GM18517 (cell line): Measurements from ENCODE around the gene ENPP1.

Experiments used
- ATAC-seq: cut with Tn5 transposase; IDR thresholded peaks from one replicate; pipeline ENCODE4 v1.9.1; 2021; ENCODE audit warnings: mild to moderate bottlenecking, moderate library complexity; ENCODE audit not compliant: unreplicated experiment

ENPP1 gene

DNA sequence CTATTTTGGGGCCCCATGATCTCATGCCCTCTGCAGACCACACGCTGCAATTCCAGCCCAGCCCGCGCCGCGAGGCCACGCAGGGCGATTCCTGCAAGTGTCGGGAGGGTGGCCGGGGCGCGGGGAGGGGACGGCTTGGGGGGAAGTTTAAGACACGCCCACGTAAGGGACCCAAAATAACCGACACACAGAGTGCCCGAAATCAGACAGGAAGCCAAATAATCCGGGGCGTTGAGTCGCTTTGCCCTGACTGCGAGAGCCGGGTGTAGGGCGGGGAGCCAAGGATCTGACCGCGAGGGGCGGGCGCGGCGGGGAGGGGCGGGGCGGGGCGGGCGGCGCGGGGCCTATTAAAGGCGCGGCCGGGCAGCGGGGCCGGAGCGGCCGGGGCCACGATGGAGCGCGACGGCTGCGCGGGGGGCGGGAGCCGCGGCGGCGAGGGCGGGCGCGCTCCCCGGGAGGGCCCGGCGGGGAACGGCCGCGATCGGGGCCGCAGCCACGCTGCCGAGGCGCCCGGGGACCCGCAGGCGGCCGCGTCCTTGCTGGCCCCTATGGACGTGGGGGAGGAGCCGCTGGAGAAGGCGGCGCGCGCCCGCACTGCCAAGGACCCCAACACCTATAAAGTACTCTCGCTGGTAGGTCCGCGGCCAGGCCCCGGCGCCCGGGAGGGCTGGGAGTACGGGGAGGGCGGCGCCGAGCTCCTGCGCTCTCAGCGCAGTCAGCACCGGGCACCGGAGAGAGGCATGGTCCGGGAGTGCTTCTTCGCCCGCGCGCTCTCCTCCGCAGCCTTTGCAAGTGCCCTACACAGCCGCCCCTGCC is at the start of gene ENPP1:
ENPP1 (plus strand) TSS at position 377 of the 816 bp plus-strand sequence; CDS start at position 393, 16 bp downstream.
- peak; percentile 52 for ATAC-seq

GRCh38 chr6:131758920-131759319 is 48.9 kb upstream of the ENPP1 start:
- ATAC-seq, result no peak

DNA sequence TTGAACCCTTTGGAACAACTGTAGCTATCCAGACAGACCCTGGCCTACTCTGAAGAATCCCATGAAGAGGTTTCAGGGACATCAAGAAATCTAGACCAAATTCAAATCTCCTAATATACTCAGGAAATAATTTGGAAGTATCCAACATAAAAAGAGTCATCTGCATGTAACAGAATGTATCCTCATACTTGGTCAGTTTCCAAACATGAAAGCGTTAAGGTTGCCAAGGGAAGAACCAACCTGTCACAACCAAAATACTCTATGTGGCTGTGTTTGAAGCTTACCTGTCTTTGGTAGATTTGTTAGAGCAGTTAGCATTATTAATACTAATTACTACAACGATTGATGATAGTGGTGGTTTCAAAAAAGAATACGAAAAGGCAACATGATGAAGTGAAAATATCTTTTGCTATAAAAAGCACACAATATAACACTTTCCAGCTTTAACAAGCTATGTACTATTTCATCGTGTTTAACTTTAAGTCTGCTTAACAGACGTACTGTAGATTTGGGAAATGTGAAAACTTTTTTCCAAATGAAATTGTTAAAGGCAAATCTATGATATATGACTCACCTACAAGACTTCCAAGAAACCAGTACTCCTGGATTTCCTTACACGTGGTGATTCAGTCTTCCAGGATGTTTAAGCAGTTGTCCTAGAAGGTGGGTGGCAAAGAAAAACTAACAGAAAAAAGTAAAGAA is 46.6 kb upstream of the ENPP1 start:
- no peak for ATAC-seq

- ATAC-seq, result no peak
Measured at GRCh38 chr6:131761762-131762067, 46.1 kb upstream of the ENPP1 start.

DNA sequence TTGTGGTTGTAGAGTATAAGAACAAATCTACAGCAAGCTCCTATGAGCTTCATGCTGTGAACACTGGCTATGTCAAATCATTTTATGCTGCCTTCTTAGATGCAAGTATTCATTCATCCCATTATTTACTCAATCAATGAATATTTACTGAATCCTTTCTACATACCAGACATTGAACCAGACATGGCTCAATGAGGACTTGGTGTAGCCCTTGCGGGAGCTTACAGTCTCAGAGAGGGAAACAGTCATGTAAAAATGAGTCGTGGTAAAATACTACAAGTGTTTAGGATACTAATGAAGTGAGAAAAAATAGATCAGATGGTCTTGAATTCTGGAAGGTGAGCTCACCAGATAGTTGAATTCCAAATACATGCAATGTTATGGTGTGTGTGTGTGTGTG is 44.8 kb upstream of the ENPP1 start:
- no peak for ATAC-seq

DNA sequence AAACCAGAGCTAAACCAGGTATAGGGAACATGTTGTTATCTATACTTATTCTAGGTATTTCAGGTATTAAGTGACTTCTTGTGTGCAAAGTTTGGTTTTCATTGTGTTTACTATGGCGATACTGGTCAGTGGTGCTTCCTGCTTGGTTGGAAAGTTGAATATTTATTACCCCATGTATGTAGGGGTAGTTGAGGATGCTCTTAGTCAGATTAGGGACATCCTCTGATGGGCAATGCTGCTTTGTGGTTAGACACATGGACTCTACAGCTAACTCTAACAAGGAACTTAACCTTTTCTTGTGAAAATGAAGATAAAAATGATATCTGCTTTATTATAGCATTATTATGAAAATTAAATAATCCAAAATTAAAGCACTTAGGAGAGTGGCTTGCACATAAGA is 44.1 kb upstream of the ENPP1 start:
- no peak for ATAC-seq

GRCh38 chr6:131764350-131764749 is 43.5 kb upstream of the ENPP1 start:
- ATAC-seq, result no peak

DNA sequence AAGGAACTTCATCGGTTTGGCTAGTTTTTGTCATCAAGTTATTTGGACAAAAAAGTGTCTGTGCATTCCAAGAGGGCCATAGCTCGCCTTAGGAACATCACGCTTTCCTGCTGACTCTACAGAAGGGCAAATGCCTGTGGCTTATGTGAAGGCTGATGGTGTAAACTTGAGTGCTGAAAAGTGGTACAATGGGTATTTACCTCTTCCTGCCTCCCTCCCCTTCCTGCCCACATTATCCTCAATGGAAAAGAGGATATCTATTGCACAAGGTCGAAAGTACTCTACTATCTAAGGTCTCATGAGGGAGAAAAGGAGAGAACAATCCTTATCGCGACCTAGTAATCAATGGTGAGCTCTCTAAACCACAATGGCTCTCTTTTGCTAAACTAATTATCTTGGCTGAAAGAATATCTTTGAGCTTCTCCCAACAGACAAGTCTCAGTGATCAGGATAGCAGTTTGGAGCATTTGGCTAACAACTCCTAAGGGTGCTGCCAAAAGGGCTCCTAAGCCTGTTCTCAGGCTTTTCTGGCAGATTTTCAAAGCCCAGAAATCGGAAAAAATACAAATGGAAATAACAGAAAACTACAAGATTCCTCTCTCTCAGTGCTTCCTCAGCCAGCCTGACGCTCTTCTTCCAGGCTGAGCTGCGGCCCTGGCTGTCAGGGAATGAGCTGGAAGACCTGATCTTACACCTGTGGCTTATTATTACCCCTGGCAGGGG is 42.6 kb upstream of the ENPP1 start:
- no peak for ATAC-seq

DNA sequence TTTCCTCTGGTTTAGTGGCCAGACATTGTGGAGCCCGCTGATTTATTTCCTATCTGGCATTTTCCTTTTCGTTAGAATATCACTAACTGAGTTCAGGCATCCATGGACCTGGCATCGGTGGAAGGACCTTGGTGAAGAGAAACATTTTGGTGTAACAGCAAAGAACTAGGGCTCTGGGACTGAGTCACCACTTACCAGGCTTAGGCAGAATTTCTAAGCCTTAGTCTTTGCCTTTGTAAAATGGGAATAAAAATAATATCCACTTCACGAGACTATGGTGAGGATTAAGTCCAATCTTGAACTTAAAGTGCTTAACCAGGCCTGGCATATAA is 42.0 kb upstream of the ENPP1 start:
- ATAC-seq, result no peak

GRCh38 chr6:131766631-131767030 is 41.2 kb upstream of the ENPP1 start:
- no peak for ATAC-seq

- ATAC-seq, result no peak
Measured at GRCh38 chr6:131768964-131769363, 38.9 kb upstream of the ENPP1 start.

- ATAC-seq, result no peak
Measured at GRCh38 chr6:131769385-131770141, 38.3 kb upstream of the ENPP1 start.

GRCh38 chr6:131770776-131771175 is 37.0 kb upstream of the ENPP1 start:
- ATAC-seq, result no peak

DNA sequence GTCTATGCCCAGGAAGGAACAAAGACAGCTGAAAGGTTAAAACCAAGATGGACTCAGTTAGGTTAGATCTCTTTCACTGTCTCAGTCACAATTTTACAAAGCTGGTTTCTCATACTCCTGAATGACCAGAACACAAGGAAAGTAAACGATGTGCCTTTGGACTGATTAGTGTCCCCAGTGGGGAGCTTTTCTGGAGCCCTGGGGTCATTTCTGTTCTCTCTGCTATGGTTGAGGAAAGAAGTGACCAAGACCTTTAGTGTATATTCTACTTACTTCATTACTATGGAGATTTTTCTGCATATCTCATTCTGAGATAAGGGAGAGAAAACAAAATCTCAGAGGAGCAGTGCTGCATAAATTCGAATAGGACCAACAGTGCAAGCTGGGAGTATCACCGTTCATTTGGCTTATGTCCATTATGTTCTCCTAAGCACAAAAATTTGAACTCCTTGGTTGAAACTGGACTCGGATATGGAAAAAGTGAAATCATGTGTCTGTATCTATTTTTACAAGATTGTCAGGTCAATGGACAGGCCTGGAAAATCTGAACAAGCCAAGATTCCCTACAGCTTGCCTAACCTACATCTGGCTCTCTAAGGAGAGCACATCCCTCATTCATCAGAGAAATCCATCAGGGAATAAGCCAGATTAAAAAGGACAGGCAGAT is 34.4 kb upstream of the ENPP1 start:
- no peak for ATAC-seq

DNA sequence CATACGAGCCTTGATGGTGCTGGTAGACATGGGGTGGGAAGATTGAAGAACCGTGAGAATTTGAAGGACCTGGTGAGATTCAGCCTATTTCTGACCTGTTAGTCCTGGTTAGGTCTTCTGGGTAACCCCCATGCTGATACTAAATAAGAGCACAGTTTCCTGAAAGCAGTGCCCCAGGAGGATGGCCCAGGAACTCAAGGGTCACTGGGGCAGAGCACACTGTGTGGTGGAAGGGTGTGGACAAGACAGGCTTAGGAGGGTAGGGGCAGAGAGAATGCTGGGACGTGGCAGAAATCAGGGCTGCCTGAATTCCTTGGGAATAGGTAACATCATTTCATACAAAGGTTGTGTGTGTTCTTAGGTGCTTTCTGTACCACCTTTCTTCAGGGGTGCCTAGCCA is 31.9 kb upstream of the ENPP1 start:
- no peak for ATAC-seq

DNA sequence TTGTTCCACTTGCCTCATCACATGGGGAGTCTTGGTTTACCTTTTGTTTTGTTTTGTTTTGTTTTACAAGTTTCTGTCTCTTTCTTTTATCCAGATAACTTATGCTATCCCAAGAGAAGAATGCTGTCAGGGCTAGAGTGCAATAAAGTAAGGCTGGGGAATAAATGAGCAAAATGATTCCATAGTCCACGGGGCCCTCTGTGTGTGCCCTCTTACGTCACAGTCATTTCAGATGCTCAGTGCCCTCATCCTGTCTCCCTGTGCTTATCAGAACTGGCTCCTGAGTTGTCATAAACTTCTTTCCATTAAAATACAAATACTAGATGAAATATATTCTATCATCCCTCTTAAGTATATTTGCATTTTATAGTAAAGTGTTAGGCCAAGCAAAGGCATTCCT is 30.8 kb upstream of the ENPP1 start:
- ATAC-seq, result no peak

DNA sequence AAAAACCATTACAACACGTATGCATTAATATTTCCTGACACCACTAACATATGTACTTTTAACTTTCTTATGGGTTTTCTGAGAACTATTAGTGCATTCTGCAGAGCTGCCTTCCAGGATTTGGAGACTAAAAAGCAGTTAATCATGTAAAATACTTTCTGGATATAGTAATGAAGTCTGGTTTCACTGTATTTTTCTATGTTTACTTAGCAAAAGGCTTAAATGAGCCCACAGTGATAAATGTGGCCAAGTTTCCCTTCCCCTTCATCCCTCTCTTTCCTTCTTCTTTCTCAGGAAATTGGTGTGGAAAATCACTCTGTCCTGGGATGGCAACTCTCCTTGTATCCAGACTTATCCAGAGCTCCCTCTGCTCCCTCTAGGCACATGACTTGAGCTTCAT is 29.7 kb upstream of the ENPP1 start:
- ATAC-seq, result no peak

GRCh38 chr6:131779304-131779703 is 28.5 kb upstream of the ENPP1 start:
- no peak for ATAC-seq

DNA sequence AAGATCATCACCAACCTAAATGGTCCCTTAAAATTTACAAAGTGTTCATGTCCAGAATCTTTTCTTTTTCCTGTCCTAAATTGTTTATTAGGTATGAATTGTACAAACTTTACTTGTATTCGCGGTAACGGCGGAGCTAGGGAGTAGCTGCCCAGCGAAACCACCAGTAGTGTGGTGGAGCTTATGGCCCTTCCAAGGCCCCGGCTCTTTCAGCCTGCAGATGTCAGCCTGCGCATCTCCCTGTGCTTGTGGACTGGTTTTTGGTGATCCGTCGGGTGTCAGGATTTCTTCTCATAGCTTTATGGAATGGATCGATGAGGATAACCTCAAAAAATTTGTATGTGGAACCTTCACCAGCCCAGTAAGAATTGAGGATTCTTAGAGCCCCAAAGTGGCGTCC is 27.2 kb upstream of the ENPP1 start:
- ATAC-seq, result no peak

DNA sequence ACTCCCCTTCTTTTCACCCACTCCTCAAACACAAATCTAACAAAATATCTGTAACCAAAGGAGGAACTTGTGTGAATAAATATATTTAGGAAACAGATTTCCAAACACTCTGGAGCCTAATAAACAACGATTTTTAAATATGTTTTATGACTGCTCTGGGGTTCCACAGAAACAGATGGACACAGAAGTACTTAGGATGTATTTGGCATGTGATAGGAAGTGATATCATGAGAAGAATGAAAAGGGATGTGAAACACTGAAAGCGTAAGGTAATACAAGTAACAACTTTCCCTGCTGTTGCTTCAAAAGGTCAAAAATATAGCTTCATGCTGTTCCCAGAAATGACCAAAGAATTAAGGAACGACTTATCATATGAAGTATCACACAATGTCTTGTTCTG is 26.1 kb upstream of the ENPP1 start:
- no peak for ATAC-seq

GRCh38 chr6:131782764-131783163 is 25.1 kb upstream of the ENPP1 start:
- ATAC-seq, result no peak
